Lower lobe of right lung (tissue), 2 donors: ENCODE measurements around the gene MYH7. TPM values are rescaled to one million over a fixed set of nuclear protein-coding genes. Genes with fewer than 3 reads are reported as not detected.
"Not testable (repeated sequence)": the region's sequence is repeated elsewhere in the genome, so short reads cannot be mapped to it uniquely, and the experiment has no call there.

Experiments used
- ATAC-seq, 2 donors: fragments of 200-7000 bp; cut with Tn5 transposase; one replicate each; pipeline ENCODE4 v1.9.1; 2020 to 2022; ENCODE audit warnings: mild to moderate bottlenecking in 2 of 2, moderate library complexity in 2 of 2
- DNase-seq: peaks from one replicate; pipeline ENCODE4 v3.0.0-alpha.2; 2020
- H3K27ac ChIP-seq: fragments of 200-600 bp; one replicate; pipeline ENCODE4 v1.8.0; 2022
- H3K27me3 ChIP-seq: fragments of 200-600 bp; one replicate; pipeline ENCODE4 v1.8.0; 2022; ENCODE audit warnings: low read depth
- H3K36me3 ChIP-seq: fragments of 200-600 bp; one replicate; pipeline ENCODE4 v1.8.0; 2022; ENCODE audit warnings: mild to moderate bottlenecking
- H3K4me1 ChIP-seq: fragments of 200-600 bp; one replicate; pipeline ENCODE4 v1.8.0; 2022
- H3K4me3 ChIP-seq: fragments of 200-600 bp; one replicate; pipeline ENCODE4 v1.8.0; 2022; ENCODE audit warnings: mild to moderate bottlenecking
- H3K9me3 ChIP-seq: fragments of 200-600 bp; one replicate; pipeline ENCODE4 v1.8.0; 2022
- intact Hi-C: fragments of 100-400 bp; cut with DNase I; formaldehyde crosslinking; loops from one replicate; pipeline ENCODE4 v1.11.0; 2022
- total RNA-seq: library from RNA; stranded (reverse); fragmentation: NEBNext Ultra II Directional; extraction: Animal tissue kit (Norgen Biotek cat#: 25700); gene quantifications from one replicate; pipeline ENCODE4 v1.2.1, GENCODE V29; 2021
- TF ChIP-seq, protein P1 (sequence below): fragments of 200-600 bp; IDR thresholded peaks from one replicate; pipeline ENCODE4 v1.8.0; 2022; ENCODE audit warnings: antibody characterized with exemption, mild to moderate bottlenecking
- donor health status: DM: no; HTN: yes; CAD: no; lungs with severe emphysema.

MYH7 gene
- total RNA-seq, 1 donor from 2014 or later = 0.09 TPM

DNA sequence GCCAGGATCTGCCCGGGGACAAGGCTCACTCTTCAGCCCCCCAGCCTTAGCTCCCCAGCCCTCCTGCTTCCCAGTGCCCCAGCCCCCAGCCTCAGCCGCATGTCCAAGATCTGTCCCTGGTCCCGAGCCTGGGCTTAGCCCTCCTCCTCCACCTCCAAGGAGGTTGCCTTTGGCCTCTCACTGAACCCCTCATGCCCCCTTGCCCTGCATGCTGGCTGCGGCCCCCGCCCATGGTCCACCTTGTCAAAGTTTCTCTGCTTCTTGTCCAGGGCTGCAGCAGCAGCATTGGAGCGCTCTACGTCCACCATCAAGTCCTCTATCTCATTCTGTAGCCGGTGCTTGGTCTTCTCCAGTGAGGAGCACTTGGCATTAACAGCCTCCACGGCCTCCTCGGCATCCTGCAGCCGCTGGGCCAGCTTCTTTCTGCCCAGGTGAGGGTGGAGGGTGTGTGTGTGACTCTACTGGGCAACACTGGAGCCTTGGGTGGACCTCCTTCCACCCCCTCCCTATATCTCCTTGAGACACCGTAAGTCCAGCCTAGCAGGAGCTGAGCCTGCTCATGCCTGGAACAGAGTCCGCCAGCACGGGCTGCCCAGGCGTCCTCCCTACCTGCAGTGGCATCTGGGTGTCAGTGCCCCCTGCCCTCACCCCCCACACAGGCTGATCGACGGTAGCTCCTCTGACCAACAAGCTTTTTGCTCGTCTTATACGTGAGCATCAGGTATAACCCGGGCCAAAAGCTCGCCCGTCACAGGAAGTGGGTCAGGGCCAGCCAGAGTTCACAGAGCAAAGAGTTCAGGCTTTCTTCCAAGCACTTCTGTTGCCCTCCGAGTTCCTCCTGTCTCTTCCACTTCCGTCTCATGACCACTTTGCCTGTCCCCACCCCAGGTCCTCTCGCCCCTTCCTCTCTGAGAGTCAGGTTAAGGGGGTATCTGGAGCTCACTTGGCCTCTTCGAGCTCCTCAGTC, 47.3 kb downstream of the MYH7 start:
- ATAC-seq (peak in 1 of 2 donors; percentile 8), DNase-seq (no peak)
- Histone ChIP-seq H3K9me3 (no peaks in the 10 kb centered on the region), H3K36me3 (no peaks in the 10 kb centered on the region), H3K27ac (no peak overlapping the region), H3K4me1 (no peaks in the 10 kb centered on the region), H3K4me3 (no peak overlapping the region), H3K27me3 (no peaks in the 10 kb centered on the region)
- TF ChIP-seq, protein P1, sequence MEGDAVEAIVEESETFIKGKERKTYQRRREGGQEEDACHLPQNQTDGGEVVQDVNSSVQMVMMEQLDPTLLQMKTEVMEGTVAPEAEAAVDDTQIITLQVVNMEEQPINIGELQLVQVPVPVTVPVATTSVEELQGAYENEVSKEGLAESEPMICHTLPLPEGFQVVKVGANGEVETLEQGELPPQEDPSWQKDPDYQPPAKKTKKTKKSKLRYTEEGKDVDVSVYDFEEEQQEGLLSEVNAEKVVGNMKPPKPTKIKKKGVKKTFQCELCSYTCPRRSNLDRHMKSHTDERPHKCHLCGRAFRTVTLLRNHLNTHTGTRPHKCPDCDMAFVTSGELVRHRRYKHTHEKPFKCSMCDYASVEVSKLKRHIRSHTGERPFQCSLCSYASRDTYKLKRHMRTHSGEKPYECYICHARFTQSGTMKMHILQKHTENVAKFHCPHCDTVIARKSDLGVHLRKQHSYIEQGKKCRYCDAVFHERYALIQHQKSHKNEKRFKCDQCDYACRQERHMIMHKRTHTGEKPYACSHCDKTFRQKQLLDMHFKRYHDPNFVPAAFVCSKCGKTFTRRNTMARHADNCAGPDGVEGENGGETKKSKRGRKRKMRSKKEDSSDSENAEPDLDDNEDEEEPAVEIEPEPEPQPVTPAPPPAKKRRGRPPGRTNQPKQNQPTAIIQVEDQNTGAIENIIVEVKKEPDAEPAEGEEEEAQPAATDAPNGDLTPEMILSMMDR = no peak
- intact Hi-C loops = no loop called here

DNA sequence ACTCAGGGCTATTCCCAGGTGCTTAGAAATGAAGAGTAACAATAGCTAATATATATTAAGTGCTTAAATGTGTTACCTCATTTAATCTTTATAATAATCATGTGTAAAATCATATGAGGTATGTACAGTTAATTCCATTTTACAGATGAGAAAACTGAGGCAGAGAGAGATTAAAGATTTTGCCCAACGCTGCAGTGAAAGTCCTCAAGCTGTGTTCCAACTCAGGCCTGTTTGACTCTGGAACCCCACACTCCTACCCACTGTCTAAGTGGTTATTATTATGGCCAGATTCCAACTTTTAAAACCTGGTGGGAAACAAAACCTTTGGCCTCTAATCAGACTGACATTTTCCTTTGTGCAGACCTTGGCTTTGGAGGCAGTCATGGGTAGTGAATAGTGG, 48.5 kb downstream of the MYH7 start:
- H3K27me3 ChIP-seq = peaks cover 4% of the 10 kb centered on the region
- intact Hi-C loops = no loop called here
- no peaks in the 10 kb centered on the region for H3K4me1 ChIP-seq
- H3K9me3 ChIP-seq = no peaks in the 10 kb centered on the region
- no peak overlapping the region for H3K4me3 ChIP-seq
- no peak overlapping the region for H3K27ac ChIP-seq
- no peaks in the 10 kb centered on the region for H3K36me3 ChIP-seq
- DNase-seq = no peak
- no peak for ATAC-seq
- TF ChIP-seq, protein P1 = no peak

DNA sequence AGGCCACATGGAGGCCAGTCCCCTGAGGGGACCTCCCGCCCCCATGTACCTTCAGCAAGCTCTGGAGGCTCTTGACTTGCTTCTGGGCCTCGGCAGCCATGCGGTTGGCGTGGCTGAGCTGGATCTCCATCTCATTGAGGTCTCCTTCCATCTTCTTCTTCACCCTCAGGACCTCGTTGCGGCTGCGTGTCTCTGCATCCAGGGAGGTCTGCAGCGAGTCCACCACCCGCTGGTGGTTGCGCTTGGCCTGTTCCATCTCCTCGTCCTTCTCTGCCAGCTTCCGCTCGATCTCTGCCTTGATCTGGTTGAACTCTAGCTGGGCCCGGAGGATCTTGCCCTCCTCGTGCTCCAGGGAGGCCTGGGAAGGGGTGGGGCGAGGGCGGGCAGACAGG, 49.2 kb downstream of the MYH7 start:
- DNase-seq, intact Hi-C loops, H3K27ac ChIP-seq, H3K9me3 ChIP-seq, ATAC-seq, H3K27me3 ChIP-seq, H3K4me3 ChIP-seq, H3K36me3 ChIP-seq, H3K4me1 ChIP-seq: not testable (repeated sequence)

DNA sequence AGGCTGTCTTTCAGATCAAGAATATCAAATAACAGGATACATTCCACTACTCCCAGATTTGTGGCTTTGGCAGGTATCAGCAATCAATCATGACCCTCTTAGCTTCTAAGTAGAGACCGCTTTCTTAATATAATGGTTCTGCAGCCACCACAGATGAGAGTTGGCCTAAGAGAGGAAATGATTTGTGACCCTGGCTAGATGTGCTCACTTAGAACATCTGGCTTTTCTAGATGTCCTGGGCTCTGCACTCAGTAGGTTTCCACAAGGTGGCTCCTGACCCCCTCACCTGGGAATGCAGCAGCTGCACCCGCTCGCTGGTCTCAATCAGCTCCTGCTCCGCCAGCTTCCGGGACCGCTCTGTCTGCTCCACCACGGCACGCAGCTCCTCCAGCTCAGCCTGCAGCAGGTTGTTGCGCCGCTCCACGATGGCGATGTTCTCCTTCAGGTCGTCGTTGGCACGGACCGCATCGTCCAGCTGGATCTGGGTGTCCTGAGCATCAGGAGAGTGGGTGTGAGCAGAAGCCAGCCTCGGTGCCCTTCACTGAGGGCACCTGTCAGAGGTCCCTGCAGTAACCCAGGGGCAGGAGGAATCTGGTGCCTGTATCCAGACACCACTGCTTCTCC, 49.7 kb downstream of the MYH7 start:
- no peaks in the 10 kb centered on the region for H3K9me3 ChIP-seq
- no peak overlapping the region for H3K27ac ChIP-seq
- no peaks in the 10 kb centered on the region for H3K4me1 ChIP-seq
- TF ChIP-seq, protein P1 = no peak
- DNase-seq (no peak), ATAC-seq (no peak)
- no peak overlapping the region for H3K4me3 ChIP-seq
- H3K27me3 ChIP-seq = peaks cover 4% of the 10 kb centered on the region
- H3K36me3 ChIP-seq = no peaks in the 10 kb centered on the region
- intact Hi-C loops = no loop called here

DNA sequence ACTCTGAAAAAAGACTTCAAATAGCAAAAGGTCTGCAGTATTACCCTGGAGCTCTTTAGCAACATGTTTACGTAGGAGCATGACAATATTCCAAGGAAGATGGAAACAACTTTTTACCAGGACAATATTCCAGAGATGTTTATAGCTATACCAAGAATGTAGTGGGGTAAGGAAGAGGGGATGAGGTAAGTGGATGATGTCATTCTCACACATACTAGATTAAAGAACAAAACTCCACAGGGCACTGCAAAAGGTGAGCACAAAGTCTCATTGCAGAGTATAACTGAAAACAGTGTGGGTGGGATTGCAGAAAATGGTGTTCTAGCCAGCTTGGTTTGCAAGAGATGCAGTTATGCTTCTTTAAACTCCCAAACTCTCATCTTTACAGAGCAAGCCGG, 50.2 kb downstream of the MYH7 start:
- Histone ChIP-seq H3K4me3 (no peak overlapping the region), H3K27me3 (peaks cover 4% of the 10 kb centered on the region), H3K27ac (no peak overlapping the region), H3K4me1 (no peaks in the 10 kb centered on the region), H3K9me3 (no peaks in the 10 kb centered on the region), H3K36me3 (no peaks in the 10 kb centered on the region)
- DNase-seq (no peak), ATAC-seq (no peak)
- intact Hi-C loops = no loop called here
- TF ChIP-seq, protein P1 = no peak
